NCI-H748 (cell line): Measurements from ENCODE around the gene NOS3.

ENCODE experiments used
- DNase-seq: peaks from one replicate; lab custom pipeline; 2025; ENCODE audit not compliant: unreplicated experiment; lab: John Stamatoyannopoulos, UW

Gene NOS3

GRCh38 chr7:150963707-150964559 lies 26.9 kb upstream of the NOS3 start:
- no peak for DNase-seq

- no peak for DNase-seq
These were observed 26.2 kb upstream of the NOS3 start for GRCh38 chr7:150964593-150965111.

GRCh38 chr7:150965273-150965830 lies 25.5 kb upstream of the NOS3 start:
- DNase-seq = no peak

GRCh38 chr7:150966002-150966401 lies 24.8 kb upstream of the NOS3 start:
- DNase-seq = no peak

- no peak for DNase-seq
These were observed 23.5 kb upstream of the NOS3 start for GRCh38 chr7:150967349-150967748.

GRCh38 chr7:150968056-150968733 lies 22.6 kb upstream of the NOS3 start:
- DNase-seq = no peak

- DNase-seq = no peak
These were observed 22.0 kb upstream of the NOS3 start for GRCh38 chr7:150968734-150969372.

- peak; percentile 64 for DNase-seq
These were observed 21.3 kb upstream of the NOS3 start for GRCh38 chr7:150969475-150969874.

- DNase-seq = no peak
These were observed 20.4 kb upstream of the NOS3 start for GRCh38 chr7:150970424-150970823.

GRCh38 chr7:150971242-150972022 lies 19.4 kb upstream of the NOS3 start:
- peak; percentile 79 for DNase-seq

- DNase-seq = no peak
These were observed 18.8 kb upstream of the NOS3 start for GRCh38 chr7:150972023-150972468.

- no peak for DNase-seq
These were observed 18.1 kb upstream of the NOS3 start for GRCh38 chr7:150972741-150973140.

GRCh38 chr7:150973571-150974451 lies 17.0 kb upstream of the NOS3 start:
- peak; percentile 97 for DNase-seq

GRCh38 chr7:150974468-150975391 lies 16.1 kb upstream of the NOS3 start:
- peak; percentile 88 for DNase-seq

- no peak for DNase-seq
These were observed 15.1 kb upstream of the NOS3 start for GRCh38 chr7:150975536-150976319.

- peak; percentile 69 for DNase-seq
These were observed 14.1 kb upstream of the NOS3 start for GRCh38 chr7:150976529-150977381.
